GM15510 (cell line): ENCODE results near the gene HECTD4.

ENCODE experiments used
- POLR2A ChIP-seq: IDR thresholded peaks from 3 replicates; pipeline ENCODE4 v1.6.1; 2011; ENCODE audit warnings: borderline replicate concordance; ENCODE audit not compliant: insufficient read length; ENCODE audit errors: extremely low read depth

HECTD4 gene

GRCh38 chr12:112170971-112171596, 211.1 kb downstream of the HECTD4 start:
- no peak for TF ChIP-seq POLR2A

GRCh38 chr12:112170376-112170775, 211.9 kb downstream of the HECTD4 start:
- TF ChIP-seq POLR2A, result no peak

GRCh38 chr12:112169966-112170365, 212.3 kb downstream of the HECTD4 start:
- no peak for TF ChIP-seq POLR2A

GRCh38 chr12:112169161-112169872, 212.9 kb downstream of the HECTD4 start:
- TF ChIP-seq POLR2A, result no peak

- no peak for TF ChIP-seq POLR2A
These were observed 213.7 kb downstream of the HECTD4 start for GRCh38 chr12:112168561-112168971.

GRCh38 chr12:112167718-112168525, 214.3 kb downstream of the HECTD4 start:
- TF ChIP-seq POLR2A, result no peak

GRCh38 chr12:112167031-112167461, 215.2 kb downstream of the HECTD4 start:
- no peak for TF ChIP-seq POLR2A

GRCh38 chr12:112166051-112167015, 215.9 kb downstream of the HECTD4 start:
- no peak for TF ChIP-seq POLR2A

- no peak for TF ChIP-seq POLR2A
These were observed 216.6 kb downstream of the HECTD4 start for GRCh38 chr12:112165624-112166023.

GRCh38 chr12:112164011-112164660, 218.1 kb downstream of the HECTD4 start:
- no peak for TF ChIP-seq POLR2A

- TF ChIP-seq POLR2A, result no peak
These were observed 218.7 kb downstream of the HECTD4 start for GRCh38 chr12:112163471-112163991.

GRCh38 chr12:112163056-112163455, 219.2 kb downstream of the HECTD4 start:
- no peak for TF ChIP-seq POLR2A

- TF ChIP-seq POLR2A, result no peak
These were observed 219.9 kb downstream of the HECTD4 start for GRCh38 chr12:112162241-112162790.
